SK-N-SH (cell line): ENCODE data around the gene PRXL2B. TPM values are rescaled to one million over a fixed set of nuclear protein-coding genes. Genes with fewer than 3 reads are reported as not detected.

Source experiments
- CTCF ChIA-PET: fragments of 300-600, 350-600 bp; formaldehyde crosslinking; extraction: SDS; loops from one replicate; lab custom pipeline; 2021; lab: Yijun Ruan, JAX
- POLR2A ChIA-PET: fragments of 350-600 bp; sonication (Branson Sonifier 250); formaldehyde crosslinking; extraction: SDS; loops from one replicate; lab custom pipeline; 2020; ENCODE audit warnings: antibody characterized with exemption, inconsistent platforms; lab: Yijun Ruan, JAX
- DNase-seq: peaks from one replicate; pipeline ENCODE4 v3.0.0; 2012
- H2AFZ ChIP-seq: fragments of 200-600 bp; sonication (generic); 2 replicates; pipeline ENCODE4 v1.8.1; 2016; ENCODE audit warnings: antibody characterized with exemption, mild to moderate bottlenecking, low read depth
- H3F3A ChIP-seq: fragments of 200-600 bp; sonication (generic); replicated peaks from 2 replicates; pipeline ENCODE3; 2016; ENCODE audit warnings: antibody characterized with exemption, mild to moderate bottlenecking; ENCODE audit not compliant: insufficient read depth
- H3K27ac ChIP-seq, 2 experiments: fragments of 200-500 bp in 1 of 2; fragments of 200-600 bp in 1 of 2; sonication (Bioruptor generic) in 1 of 2; sonication (generic), shearing (Covaris generic) in 1 of 2; 2 replicates each; pipeline versions ENCODE4 v1.5.1 to v1.6.1; 2014 to 2016; ENCODE audit warnings: low read depth in 2 of 2, inconsistent platforms in 1 of 2, low read length in 1 of 2, mild to moderate bottlenecking in 1 of 2, mixed read lengths in 1 of 2
- H3K27me3 ChIP-seq: fragments of 200-600 bp; sonication (generic), shearing (Covaris generic); 2 replicates; pipeline ENCODE4 v1.6.1; 2016; ENCODE audit warnings: mixed run types; ENCODE audit not compliant: insufficient read depth
- H3K36me3 ChIP-seq, 2 experiments: fragments of 200-500 bp in 1 of 2; fragments of 200-600 bp in 1 of 2; sonication (Bioruptor generic) in 1 of 2; sonication (generic) in 1 of 2; replicated peaks in 1 of 2; 2 replicates each; pipeline versions ENCODE3 to v1.5.1; 2014 to 2016; ENCODE audit warnings: low read length in 1 of 2, mild to moderate bottlenecking in 1 of 2; ENCODE audit not compliant: insufficient read depth in 2 of 2, control insufficient read depth in 1 of 2
- H3K4me1 ChIP-seq, 2 experiments: fragments of 200-500 bp in 1 of 2; fragments of 200-600 bp in 1 of 2; sonication (Bioruptor generic) in 1 of 2; sonication (generic), shearing (Covaris generic) in 1 of 2; 2 replicates each; pipeline versions ENCODE4 v1.5.1 to v1.6.1; 2014 to 2016; ENCODE audit warnings: low read depth in 1 of 2, low read length in 1 of 2, mixed run types in 1 of 2; ENCODE audit not compliant: insufficient read depth in 2 of 2, control insufficient read depth in 1 of 2
- H3K4me2 ChIP-seq: fragments of 200-600 bp; sonication (generic), shearing (Covaris generic); 2 replicates; pipeline ENCODE4 v1.6.1; 2017; ENCODE audit warnings: mixed run types
- H3K4me3 ChIP-seq, 2 experiments: fragments of 200-500 bp in 1 of 2; fragments of 200-600 bp in 1 of 2; sonication (Bioruptor generic) in 1 of 2; sonication (generic), shearing (Covaris generic) in 1 of 2; 2 replicates each; pipeline versions ENCODE4 v1.5.1 to v1.8.1; 2014 to 2016; ENCODE audit warnings: low read depth in 2 of 2, inconsistent platforms in 1 of 2, low read length in 1 of 2, mild to moderate bottlenecking in 1 of 2, mixed read lengths in 1 of 2, moderate library complexity in 1 of 2
- H3K79me2 ChIP-seq: fragments of 200-600 bp; sonication (generic); 2 replicates; pipeline ENCODE4 v1.8.1; 2017; ENCODE audit warnings: mild to moderate bottlenecking; ENCODE audit not compliant: insufficient read depth
- H3K9ac ChIP-seq: fragments of 200-600 bp; sonication (generic); 2 replicates; pipeline ENCODE4 v1.6.1; 2017; ENCODE audit warnings: mixed run types
- H3K9me2 ChIP-seq: fragments of 200-600 bp; sonication (generic); 2 replicates; pipeline ENCODE4 v1.6.1; 2017; ENCODE audit warnings: mixed run types
- H3K9me3 ChIP-seq: fragments of 200-600 bp; sonication (generic); 2 replicates; pipeline ENCODE4 v1.6.1; 2017; ENCODE audit warnings: mixed run types, mild to moderate bottlenecking, moderate library complexity
- H4K20me1 ChIP-seq: fragments of 200-600 bp; sonication (generic); 2 replicates; pipeline ENCODE4 v1.6.1; 2017; ENCODE audit warnings: mild to moderate bottlenecking, mixed run types; ENCODE audit not compliant: insufficient read depth
- ELF1 ChIP-seq: IDR thresholded peaks from 2 replicates; pipeline ENCODE4 v1.4.0; 2012
- EZH2phosphoT487 ChIP-seq: fragments of 200-600 bp; sonication (generic); IDR thresholded peaks from 2 replicates; pipeline ENCODE4 v1.6.1; 2017; ENCODE audit warnings: low read depth, mixed run types, mild to moderate bottlenecking, antibody characterized with exemption, moderate library complexity, borderline replicate concordance
- FOSL2 ChIP-seq: IDR thresholded peaks from 2 replicates; pipeline ENCODE4 v1.4.0; 2012; ENCODE audit warnings: low read depth, mild to moderate bottlenecking, moderate library complexity, borderline replicate concordance
- GATA2 ChIP-seq: sonication (generic); formaldehyde crosslinking; IDR thresholded peaks from 2 replicates; pipeline ENCODE4 v1.5.0; 2020; ENCODE audit warnings: mild to moderate bottlenecking, missing genetic modification reagents
- JUND ChIP-seq: IDR thresholded peaks from 2 replicates; pipeline ENCODE4 v1.4.0; 2012
- MAX ChIP-seq: IDR thresholded peaks from 2 replicates; pipeline ENCODE4 v1.4.0; 2012; ENCODE audit warnings: low read depth
- MEF2A ChIP-seq: IDR thresholded peaks from 2 replicates; pipeline ENCODE4 v1.4.0; 2012; ENCODE audit warnings: low read depth, borderline replicate concordance
- NFIC ChIP-seq: IDR thresholded peaks from 2 replicates; pipeline ENCODE4 v1.4.0; 2012; ENCODE audit warnings: borderline replicate concordance
- POLR2AphosphoS5 ChIP-seq: IDR thresholded peaks from 2 replicates; pipeline ENCODE4 v1.6.1; 2012; ENCODE audit warnings: low read depth, low read length
- RAD21 ChIP-seq: IDR thresholded peaks from 2 replicates; pipeline ENCODE4 v1.6.1; 2012; ENCODE audit warnings: mild to moderate bottlenecking, low read length
- RCOR1 ChIP-seq: fragments of 150-350 bp; IDR thresholded peaks from 2 replicates; pipeline ENCODE4 v1.6.1; 2017; ENCODE audit warnings: antibody characterized with exemption, low read length
- RXRA ChIP-seq: IDR thresholded peaks from 2 replicates; pipeline ENCODE4 v1.4.0; 2012; ENCODE audit warnings: low read depth, mild to moderate bottlenecking, borderline replicate concordance
- SMC3 ChIP-seq: IDR thresholded peaks from 2 replicates; pipeline ENCODE4 v1.6.1; 2012; ENCODE audit warnings: low read depth, low read length, improper control_type of control experiment
- TCF12 ChIP-seq: IDR thresholded peaks from 2 replicates; pipeline ENCODE4 v1.4.0; 2012
- USF2 ChIP-seq: fragments of 150-350 bp; IDR thresholded peaks from 2 replicates; pipeline ENCODE4 v1.6.1; 2017; ENCODE audit warnings: antibody characterized with exemption, low read length, low read depth, borderline replicate concordance
- YY1 ChIP-seq: IDR thresholded peaks from 2 replicates; pipeline ENCODE4 v1.4.0; 2012; ENCODE audit warnings: low read depth, mild to moderate bottlenecking
- WGBS: methylation state at CpG from one replicate; pipeline ENCODE4 v1.1.6; 2017; ENCODE audit warnings: low lambda C conversion rate; 5-methylcytosine and 5-hydroxymethylcytosine counted together
- polyA plus RNA-seq, 3 experiments: library from polyadenylated mRNA; depleted of rRNA; stranded (reverse); fragments of >200 nt; gene quantifications; 2 replicates each; pipeline ENCODE4 v1.2.3, GENCODE V29; 2012
- TF ChIP-seq, protein P1 (sequence below): IDR thresholded peaks from 2 replicates; pipeline ENCODE4 v1.6.1; 2012; ENCODE audit warnings: mild to moderate bottlenecking, low read depth, low read length, moderate library complexity
- TF ChIP-seq, protein P2 (sequence below): fragments of 150-350 bp; IDR thresholded peaks from 2 replicates; pipeline ENCODE4 v1.6.1; 2016; ENCODE audit warnings: mild to moderate bottlenecking, low read depth, low read length

PRXL2B gene
- polyA plus RNA-seq, 1 of the 3 experiments (the other 2 are of a cell fraction) = 33.7 TPM

- Histone ChIP-seq H4K20me1 (no peaks in the 10 kb centered on the region), H3F3A (no peaks in the 10 kb centered on the region), H3K9ac (no peak overlapping the region), H3K4me2 (no peak overlapping the region), H3K9me3 (no peaks in the 10 kb centered on the region), H3K4me1 (no peaks in the 10 kb centered on the region), H3K4me3 (no peak overlapping the region), H3K27ac (no peak overlapping the region), H3K9me2 (no peaks in the 10 kb centered on the region), H2AFZ (no peak overlapping the region), H3K36me3 (no peaks in the 10 kb centered on the region), H3K79me2 (no peaks in the 10 kb centered on the region), H3K27me3 (peaks cover 13% of the 10 kb centered on the region; the same call in 1 of the 2 replicates)
- ChIA-PET CTCF (interaction anchor here (1.2 to 1.3 kb wide), 2 partner anchors 14 to 63 kb away, joined by 4 read pairs; no protein-coding TSS in a partner anchor), POLR2A (no interaction called here)
- no peak for DNase-seq
- 40% methylated on average over 9 of the region's 13 CpGs for WGBS
- TF ChIP-seq RXRA (no peak), ELF1 (no peak), POLR2AphosphoS5 (no peak), USF2 (no peak), SMC3 (no peak), TCF12 (no peak), RAD21 (no peak), GATA2 (CRISPR knock-in tag) (no peak)
- TF ChIP-seq, protein P1, sequence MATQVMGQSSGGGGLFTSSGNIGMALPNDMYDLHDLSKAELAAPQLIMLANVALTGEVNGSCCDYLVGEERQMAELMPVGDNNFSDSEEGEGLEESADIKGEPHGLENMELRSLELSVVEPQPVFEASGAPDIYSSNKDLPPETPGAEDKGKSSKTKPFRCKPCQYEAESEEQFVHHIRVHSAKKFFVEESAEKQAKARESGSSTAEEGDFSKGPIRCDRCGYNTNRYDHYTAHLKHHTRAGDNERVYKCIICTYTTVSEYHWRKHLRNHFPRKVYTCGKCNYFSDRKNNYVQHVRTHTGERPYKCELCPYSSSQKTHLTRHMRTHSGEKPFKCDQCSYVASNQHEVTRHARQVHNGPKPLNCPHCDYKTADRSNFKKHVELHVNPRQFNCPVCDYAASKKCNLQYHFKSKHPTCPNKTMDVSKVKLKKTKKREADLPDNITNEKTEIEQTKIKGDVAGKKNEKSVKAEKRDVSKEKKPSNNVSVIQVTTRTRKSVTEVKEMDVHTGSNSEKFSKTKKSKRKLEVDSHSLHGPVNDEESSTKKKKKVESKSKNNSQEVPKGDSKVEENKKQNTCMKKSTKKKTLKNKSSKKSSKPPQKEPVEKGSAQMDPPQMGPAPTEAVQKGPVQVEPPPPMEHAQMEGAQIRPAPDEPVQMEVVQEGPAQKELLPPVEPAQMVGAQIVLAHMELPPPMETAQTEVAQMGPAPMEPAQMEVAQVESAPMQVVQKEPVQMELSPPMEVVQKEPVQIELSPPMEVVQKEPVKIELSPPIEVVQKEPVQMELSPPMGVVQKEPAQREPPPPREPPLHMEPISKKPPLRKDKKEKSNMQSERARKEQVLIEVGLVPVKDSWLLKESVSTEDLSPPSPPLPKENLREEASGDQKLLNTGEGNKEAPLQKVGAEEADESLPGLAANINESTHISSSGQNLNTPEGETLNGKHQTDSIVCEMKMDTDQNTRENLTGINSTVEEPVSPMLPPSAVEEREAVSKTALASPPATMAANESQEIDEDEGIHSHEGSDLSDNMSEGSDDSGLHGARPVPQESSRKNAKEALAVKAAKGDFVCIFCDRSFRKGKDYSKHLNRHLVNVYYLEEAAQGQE = no peak
- TF ChIP-seq, protein P2, sequence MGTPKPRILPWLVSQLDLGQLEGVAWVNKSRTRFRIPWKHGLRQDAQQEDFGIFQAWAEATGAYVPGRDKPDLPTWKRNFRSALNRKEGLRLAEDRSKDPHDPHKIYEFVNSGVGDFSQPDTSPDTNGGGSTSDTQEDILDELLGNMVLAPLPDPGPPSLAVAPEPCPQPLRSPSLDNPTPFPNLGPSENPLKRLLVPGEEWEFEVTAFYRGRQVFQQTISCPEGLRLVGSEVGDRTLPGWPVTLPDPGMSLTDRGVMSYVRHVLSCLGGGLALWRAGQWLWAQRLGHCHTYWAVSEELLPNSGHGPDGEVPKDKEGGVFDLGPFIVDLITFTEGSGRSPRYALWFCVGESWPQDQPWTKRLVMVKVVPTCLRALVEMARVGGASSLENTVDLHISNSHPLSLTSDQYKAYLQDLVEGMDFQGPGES = no peak
These were observed 38.2 kb downstream of the PRXL2B start for GRCh38 chr1:2624735-2625300.

DNA sequence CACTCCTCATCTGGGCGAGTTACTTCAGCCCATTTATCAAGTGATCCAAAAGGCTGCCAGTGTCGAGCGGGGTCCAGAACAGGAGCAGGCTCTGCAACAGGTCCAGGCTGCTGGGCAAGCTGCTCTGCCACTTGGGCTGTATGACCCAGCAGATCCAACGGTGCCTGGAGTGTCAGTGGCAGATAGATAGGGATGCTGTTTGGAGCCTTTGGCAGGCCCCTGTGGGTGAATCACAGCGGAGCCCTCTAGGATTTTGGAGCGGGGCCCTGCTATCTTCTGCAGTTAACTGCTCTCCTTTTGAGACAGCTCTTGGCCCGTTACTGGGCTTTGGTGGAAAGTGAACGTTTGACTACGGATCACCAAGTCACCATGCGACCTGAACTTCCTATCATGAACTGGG is 38.7 kb downstream of the PRXL2B start:
- TF ChIP-seq RCOR1 = no peak
- no peak for TF ChIP-seq JUND
- no peak for TF ChIP-seq YY1
- TF ChIP-seq RAD21 = no peak
- TF ChIP-seq ELF1 = no peak
- no peak for TF ChIP-seq MAX
- TF ChIP-seq EZH2phosphoT487 = no peak
- no peak for TF ChIP-seq FOSL2
- TF ChIP-seq, protein P1 = no peak
- TF ChIP-seq TCF12 = no peak
- TF ChIP-seq MEF2A = no peak
- no peak for TF ChIP-seq NFIC
- no peak for TF ChIP-seq GATA2 (CRISPR knock-in tag)
- Histone ChIP-seq H2AFZ (no peak overlapping the region), H3K36me3 (no peaks in the 10 kb centered on the region), H3K9me2 (no peaks in the 10 kb centered on the region), H3K27ac (no peak overlapping the region), H3K9me3 (no peaks in the 10 kb centered on the region), H3K27me3 (peaks cover 13% of the 10 kb centered on the region; the same call in 1 of the 2 replicates), H3K4me3 (no peak overlapping the region), H3F3A (peaks cover 3% of the 10 kb centered on the region), H3K9ac (no peak overlapping the region), H3K4me1 (no peaks in the 10 kb centered on the region), H4K20me1 (no peaks in the 10 kb centered on the region), H3K4me2 (no peak overlapping the region), H3K79me2 (no peaks in the 10 kb centered on the region)
- ChIA-PET POLR2A (no interaction called here), CTCF (interaction anchor here (1.2 kb wide), 1 partner anchor 63 kb away, joined by 4 read pairs; no protein-coding TSS in a partner anchor)
- DNase-seq = no peak
- 43% methylated on average over 8 of the region's 10 CpGs for WGBS
